ENCODE data around the gene ADAT3.

Gene ADAT3

GRCh38 chr19:1938071-1938470 lies 32.9 kb downstream of the ADAT3 start:
- DNase-seq (ENCODE audit: low spot score), result no peak

DNA sequence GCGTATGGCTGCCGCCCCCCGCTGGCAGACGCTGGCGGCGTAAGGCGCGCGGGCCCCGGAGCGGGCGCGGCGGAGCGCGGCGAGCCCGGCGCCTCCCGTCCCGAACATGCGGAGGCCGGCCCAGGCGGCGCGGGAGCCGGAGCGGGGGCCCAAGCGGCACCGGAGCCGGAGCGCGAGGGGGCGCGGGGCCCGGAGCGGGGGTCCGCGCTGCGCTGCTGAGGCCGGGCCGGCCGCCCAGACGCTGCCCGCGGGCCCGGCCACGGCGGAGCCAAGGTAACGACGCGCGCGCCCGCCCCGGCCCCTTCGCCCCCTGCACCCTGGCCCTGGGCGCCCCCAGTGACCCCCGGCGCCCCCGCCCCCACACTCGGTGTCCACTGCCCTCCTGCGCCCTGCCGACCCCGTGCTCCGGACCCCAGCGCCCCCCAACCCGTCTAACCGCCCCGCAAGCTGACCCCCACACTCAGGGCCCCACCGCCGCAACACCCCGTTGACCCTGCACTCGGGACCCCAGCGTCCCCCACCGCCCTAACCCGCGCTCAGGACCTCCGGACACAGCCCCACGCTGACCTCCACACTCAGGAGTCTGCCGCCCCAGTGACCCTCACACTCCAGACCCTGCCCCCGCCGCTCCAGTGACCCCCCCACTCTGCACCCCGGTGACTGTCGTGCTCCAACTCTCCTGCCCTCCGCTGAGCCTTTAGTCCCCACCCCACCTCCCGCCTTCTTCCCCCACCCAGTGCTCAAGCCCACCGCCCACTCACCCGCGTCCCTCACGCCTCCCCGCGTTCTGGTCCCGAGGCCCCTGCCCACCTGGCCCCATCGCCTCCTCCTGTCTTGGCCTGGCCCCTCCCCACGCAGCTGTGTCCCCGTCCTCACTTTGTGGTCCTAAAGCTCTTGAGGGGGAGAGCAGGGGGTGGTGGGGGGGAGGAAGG lies 36.2 kb downstream of the ADAT3 start, which contains the start of gene CSNK1G2:
TSS of gene CSNK1G2 (plus strand) at position 27 of the 932 bp plus-strand sequence. CDS start 28,601 bp downstream, outside the sequence.
- no peak for DNase-seq (ENCODE audit: low spot score)

DNA sequence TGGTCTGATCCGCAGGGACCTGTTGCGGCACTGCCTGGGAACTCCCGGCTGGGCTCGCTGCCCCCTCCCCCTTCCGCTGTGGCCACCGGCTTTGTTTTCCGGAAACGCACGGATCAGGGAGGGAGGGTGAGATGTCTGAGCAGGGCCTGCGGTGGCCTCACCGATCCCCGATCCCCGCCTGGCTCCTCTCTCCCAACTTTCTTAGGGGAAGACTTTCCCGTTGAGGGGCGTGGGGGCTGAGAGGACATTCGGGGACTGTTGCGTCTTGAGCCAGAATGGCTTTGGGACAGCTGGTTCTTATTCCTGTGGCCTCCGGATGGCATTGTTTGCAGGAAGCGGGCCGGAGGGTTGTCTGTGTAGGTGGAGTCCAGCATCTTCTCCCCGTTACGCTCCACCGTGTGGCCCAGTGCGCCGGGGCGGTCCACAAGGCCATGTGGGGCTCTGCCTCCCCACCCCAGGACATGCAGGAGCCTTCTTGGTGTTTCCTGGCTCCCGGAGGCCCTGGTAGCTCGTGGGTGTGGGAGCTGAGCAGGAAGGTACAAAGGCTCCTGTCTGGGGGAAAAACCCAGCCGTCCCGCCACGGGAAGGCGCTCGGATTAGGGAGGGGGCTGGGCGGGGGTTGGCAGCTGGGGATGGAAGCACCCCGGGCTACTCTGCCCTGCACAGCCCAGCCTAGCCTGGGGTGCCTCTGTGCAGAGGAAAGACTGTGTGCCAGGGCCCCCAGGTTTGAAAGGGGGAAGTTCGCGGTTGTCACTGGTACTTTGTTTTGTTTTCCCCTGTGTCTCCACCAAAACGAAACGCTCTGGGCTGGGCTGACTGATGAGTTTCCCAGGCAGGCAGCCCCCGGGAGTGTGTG lies 37.1 kb downstream of the ADAT3 start:
- peak; percentile 89 for DNase-seq (ENCODE audit: low spot score)

DNA sequence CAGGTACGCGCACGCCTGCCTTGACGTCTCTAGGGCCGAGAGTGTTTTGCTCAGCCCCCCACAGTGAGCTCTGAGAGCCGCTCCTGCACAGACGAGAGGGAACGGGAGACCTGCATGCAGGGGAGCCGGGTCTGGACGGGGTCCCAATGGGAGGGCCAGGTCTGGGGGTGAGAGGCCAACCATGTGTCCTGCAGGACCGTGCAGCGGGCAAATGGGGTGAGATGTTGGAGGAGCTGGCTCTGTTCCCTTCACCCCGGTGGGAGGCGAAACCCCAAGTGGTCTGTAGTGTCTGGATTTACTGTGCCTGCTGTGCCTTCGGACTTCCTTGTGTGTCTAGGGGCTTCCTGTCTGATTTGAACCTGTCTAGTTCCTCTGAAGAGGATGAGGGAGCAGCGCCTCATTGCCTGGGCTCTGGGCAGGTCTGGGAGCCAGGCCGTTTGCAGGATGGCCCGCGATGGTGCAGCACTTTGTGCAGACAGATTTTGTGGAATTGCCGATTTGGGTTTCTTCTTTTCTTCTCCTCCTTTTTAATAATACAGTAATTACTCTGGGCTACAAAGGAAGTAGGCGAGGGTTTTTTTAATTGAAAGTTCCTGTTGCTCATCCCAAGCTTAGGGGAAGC lies 37.8 kb downstream of the ADAT3 start:
- DNase-seq (ENCODE audit: low spot score), result no peak

DNA sequence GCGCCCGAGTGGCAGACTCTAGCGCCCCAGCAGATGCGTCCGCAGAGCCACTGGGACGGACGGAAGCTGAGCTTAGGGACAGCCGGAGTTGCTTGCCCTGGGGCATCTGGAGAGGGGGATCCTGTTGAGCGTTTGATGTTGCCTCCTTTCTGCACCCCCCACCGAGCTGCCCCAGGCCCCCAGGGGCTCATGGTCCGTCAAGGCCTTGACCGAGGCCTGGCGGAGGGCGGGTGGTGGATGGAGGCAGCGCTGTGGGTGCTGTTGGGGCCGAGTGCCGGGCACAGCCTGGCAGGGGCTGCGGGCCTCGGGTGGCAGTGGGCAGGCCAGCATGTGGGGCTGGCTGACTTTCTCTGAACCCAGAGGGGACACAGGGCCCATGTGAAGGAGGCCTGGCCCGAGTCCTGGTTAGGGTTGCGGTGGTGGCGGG lies 38.5 kb downstream of the ADAT3 start:
- DNase-seq (ENCODE audit: low spot score), result no peak

GRCh38 chr19:1944088-1944915 lies 39.1 kb downstream of the ADAT3 start:
- DNase-seq (ENCODE audit: low spot score), result no peak

DNA sequence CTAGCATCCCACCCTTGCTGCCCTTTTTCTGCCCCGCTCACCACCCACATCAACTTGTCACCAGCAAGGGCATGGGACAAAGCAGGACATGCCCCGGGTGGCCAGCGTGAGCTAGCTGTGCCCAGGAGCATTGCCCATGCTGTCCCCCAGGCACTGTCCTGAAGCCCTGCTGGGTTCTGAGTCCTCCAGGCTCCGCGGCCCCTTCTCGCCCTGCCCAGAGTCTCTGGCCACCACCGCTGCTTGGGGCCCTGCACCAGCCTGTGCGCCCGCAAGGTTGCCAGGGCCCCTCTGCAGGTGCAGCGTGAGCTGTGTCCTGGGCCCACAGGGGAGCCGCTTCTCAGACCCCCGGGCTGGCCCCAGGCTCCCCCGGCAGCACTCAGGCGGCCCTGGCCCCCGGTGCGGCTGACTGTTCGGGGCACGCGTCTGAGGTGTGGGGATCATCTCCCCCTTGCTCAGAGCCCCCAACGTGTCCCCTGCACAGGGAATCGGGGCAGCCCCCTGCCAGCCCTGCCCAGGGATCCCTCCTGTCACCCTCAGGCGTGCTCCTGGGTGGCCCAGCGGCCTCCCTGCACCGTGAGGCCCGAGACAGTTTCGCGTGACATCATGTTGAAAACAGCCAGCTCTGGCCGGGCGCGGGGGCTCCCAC lies 39.8 kb downstream of the ADAT3 start:
- no peak for DNase-seq (ENCODE audit: low spot score)

GRCh38 chr19:1945899-1946298 lies 40.7 kb downstream of the ADAT3 start:
- peak; percentile 86 for DNase-seq (ENCODE audit: low spot score)

DNA sequence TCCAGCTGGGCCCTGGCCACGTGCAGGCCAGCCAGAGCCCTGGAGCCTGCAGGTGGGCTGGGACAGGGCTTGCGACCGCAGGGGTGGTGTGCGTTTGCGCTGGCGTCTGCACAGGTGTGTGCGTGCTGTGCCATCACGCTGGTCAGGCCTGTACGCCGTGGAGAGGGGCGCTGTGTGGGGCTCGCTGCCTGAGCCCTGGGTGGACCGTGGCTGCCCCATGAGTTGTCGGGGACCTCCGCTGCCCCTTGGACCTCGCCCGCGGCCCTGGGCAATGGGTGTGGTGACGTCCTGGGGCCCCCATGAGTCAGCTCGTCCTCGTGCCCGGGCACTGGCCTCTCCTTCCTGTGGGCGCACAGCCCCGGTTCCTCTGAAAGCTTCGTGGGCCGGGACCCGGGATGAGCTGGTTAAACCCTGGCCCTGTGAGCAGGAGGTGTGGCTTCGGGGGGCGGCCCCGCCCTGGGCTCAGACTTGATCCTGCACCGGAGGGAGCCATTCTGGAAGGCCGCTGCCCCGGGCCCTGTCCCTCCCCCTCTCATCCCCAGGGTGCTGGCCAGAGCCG lies 42.5 kb downstream of the ADAT3 start:
- no peak for DNase-seq (ENCODE audit: low spot score)

DNA sequence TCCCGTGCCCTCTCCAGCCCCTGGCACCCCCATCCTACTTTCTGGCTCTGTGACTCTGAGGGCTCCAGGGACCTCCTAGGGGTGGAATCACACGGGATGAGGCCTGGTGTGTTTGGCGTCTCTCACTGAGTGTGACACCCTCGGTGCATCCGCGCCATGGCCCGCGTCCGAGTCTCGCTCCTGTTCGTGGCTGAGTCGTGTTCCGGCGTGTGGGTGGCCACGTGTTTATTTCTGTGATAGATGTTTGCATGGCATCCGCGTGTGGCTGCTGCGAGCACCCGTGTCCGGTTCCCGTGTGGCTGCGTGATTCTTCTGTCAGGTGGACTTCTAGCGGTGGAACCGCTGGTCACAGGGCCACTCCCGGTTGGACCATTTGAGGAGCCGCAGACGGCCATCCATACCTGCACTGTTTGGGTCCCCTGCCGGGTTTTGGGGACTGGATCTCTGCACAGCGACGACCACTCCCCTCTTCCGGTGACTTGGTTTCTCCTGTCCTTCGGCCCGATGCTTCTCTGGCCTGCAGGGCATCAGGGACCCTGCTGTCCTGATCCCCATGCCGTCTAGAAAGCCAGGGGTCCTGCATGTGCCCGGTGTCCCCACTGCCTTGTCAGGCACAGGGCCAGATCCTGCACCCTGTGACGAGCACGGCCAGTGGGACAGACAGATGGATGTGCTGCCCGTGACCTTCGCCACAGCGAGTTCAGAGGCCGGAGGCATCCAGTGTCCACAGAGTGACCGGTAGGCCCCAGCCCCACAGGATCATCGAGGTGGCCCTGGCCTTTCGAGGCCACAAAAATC lies 44.3 kb downstream of the ADAT3 start:
- no peak for DNase-seq (ENCODE audit: low spot score)

DNA sequence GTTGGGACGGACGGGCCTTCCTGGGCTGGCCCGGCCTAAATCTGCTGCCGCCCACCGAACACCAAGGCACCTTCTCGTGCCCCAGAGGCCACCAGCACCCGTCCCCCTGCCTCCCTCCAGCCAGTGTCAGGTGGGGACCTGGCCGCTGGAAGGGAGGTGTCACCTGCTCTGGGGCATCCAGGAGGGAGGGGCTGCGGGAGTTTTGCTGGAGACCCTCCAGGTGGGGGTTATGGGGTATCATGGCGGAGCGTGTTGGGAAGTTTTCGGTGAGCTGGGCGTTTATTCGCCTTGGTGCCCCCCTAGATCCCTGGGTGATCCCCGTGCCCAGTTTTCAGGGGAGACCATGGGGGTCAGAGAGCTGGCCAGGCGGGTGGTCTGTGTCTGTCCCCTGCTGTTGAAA lies 45.4 kb downstream of the ADAT3 start:
- no peak for DNase-seq (ENCODE audit: low spot score)

DNA sequence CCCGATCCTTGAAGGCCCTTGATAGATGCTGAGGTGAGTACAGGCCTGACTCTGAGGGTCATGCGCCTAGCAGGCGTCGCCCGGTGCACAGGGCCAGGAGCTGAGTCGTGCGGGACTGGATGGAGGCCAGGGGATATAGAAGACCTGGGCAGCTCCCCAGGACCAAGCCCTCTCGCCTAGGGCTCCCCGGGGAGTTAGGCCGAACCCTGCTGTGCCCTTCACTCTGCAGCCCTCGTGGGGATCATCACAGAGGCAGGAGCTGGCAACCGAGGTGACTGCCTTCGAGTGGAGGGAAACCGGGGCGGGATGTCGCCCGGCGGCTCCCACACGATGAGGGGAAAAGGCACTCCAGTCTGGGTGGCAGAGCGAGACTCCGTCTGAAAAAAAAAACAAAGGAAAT lies 47.4 kb downstream of the ADAT3 start:
- DNase-seq (ENCODE audit: low spot score), result no peak

DNA sequence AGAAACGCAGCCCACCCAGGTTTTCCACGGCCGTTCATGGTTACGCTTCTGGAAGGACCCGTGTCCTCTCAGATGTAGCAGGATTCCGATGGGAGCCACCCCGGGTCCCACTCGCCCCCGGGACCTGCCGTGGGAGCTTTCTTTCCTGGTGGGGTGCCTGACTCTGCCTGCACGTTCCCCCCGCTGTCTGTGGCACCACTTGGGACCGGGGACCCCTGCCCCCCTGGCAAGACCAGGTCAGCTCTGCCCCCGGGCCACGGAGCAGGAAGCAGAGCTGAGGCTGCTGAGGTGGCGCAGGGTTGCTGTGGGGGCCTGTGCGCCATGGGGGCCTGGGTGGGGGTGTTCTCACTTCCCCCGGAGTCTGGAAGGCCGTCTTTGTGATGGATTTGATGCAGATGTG lies 47.8 kb downstream of the ADAT3 start:
- no peak for DNase-seq (ENCODE audit: low spot score)

DNA sequence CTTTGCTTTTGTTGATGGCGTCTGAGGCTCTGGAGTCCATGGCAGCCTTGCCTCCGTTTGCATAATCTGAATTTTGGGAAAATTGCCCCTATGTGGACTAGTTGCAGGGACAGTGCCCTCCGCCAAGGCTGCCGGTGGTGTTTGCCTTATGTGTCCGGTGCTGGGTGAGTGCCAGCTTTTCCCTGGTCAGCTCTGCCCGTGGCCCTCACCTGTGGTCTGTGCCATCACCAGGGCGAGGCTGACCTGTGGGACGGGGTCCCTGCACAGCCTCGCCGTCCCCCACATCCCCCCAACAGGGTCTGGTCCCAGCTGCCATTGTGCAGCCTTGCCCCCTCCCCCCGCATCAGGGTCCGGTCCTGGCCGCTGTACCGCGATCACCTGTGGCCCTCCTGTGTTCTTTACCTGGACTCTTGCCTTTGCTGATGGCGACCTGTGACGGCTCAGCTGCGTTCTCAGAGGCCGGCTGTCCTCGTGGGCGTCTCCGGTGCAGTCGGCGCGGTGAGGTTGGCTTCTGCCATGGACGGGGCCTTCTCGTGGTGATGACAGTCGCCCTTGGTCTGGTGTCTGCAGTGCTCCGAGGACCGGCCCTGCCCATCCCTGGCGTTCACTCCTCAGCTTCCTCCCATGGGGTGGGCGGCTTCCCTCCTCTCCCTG lies 48.4 kb downstream of the ADAT3 start:
- no peak for DNase-seq (ENCODE audit: low spot score)

DNA sequence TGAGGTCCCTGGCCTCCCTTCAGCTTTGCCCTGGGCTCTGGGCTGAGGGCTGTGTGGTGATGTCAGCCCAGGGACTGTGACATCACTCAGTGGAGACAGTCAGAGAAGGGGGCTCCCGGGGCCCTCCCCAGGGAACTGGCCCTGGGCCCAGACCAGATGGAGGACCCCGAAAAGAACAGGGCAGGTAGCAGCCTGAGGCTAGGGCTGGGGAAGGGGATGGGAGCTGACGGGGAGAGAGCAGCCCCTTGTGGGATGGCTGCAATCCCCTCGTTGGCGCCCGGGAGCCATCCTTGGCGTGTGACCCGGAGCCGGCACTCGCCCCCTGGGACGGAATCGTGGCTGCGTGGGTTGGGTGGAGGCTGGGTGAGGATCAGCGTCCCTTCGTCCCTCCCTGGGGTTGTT lies 49.3 kb downstream of the ADAT3 start:
- no peak for DNase-seq (ENCODE audit: low spot score)

DNA sequence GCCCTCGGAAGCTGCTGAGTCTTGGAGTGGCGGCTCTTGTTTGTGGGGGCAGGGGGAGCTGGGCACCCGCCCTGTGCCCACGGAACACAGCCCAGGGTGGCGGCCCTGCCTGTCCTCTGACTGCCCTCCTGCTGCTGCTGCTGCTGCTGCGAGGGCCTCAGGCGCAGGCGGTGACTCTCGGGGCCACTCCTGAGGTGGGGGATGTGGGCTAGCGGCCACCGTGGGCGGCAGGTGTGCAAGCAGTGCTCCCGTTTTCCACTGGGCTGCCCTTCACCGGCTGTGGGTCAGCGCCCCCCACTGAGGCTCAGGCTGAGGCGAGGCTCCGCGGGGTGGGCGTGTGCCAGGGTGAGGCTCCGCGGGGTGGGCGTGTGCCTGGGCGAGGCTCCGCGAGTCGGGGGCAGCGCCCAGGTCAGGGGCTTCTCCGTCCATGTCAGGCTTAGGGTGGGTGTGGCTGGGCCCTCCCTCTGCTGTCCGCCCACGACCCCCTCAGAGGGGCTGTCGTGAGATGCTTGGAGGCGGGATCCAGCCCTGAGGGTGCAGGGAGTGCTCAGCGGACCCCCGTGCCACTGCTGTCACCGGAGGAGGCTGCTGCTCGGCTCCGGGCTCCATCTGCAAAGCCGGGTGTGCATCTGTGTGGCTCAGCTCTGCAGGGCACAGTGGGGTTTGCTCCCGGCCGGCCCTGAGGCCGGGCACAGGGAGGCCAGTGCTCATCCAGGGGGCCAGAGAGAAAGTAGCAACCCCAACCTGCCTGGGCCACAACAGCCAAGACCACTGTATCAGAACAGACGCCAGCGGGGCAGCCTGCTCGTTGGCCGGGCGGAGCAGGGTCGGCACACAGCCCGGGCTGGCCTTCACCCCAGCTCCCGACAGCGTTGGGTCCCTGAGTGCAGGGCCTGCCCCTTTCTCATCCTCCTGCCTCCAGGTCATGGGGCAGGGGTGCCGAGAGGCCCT lies 50.2 kb downstream of the ADAT3 start:
- DNase-seq (ENCODE audit: low spot score), result no peak

DNA sequence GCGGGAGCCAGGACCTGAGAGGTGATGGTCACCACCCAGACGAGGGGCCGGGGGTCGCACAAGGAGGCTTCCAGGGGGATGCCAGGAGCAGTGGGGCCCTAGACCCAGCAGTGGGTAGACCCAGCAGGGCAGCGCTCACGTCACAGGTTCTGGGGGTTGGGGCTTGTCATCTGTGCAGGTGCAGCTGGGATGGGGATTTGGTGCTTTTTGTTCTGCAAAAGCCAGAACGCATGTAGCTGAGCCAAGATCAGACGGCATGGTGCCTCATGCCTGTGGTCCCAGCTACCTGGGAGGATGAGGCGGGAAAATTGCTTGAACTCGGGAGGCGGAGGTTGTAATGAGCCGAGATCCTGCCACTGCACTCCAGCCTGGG lies 50.9 kb downstream of the ADAT3 start:
- DNase-seq (ENCODE audit: low spot score), result no peak

DNA sequence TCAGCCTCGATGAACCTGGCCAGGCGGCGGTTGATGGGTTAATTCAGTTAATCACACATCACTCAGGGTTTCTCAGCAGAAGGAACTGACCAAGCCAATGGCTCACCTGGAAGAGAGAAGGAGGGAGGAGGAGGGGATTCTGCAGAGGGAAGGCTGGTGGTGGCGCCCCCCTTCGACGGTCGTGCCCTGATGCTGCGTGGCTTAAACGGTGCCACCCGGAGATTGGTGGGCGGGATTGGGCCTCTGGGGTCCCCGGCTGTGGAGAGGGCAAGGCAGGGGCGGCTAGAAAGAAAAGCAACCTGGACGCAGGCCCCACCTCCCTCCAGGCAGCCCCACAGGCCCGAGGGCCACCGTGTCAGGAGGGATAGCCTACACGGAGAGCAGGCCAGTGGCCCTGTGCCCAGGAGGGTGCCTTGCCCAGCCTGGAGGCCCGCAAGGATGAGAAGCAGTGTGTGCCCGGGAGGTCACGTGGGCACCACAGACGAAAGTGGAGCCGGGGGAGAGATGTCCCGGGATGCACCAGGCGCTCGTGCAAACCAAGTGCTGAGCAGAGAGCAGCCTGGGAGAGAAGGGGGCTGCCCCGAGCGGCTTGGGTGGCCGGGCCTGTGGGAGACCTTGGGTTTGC lies 51.8 kb downstream of the ADAT3 start:
- peak; percentile 65 for DNase-seq (ENCODE audit: low spot score)

All from iPS-NIHi11 (cell line).